ENCODE results near the gene P3H4.

DNA sequence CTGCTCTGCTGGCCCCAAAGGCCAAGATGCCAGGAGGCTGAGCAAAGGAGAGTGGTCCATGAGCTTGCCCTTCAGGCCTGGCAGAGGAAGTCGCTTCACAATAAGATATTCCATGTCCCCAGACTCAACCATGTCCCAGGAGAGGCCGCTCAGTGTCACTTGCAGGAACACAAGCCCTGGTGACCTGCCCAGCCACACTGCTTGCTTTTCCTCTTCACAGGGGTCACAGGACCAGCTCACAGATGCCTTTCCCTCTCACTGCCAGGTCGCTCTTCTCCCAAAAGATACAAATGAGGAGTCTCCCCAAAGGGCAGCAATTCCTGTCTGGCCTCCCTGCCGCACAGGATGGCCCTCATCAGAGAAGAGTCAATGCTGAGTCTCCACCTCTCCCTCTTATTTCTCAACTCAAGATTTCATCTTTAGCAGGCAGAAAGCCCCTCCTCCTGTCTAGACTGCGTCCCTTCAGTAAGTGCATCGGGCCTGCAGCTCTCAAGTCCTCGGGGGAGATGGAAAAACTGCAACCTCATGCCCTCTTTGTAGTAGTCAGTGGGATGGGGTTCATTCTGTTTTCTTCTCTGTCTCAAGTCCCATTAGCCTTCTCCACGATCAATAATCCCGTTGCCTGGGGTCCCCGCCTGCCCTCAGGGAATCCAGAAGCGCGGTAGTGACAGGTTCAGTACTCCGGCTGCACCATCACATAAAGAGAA is 30.2 kb downstream of the P3H4 start:
- TF ChIP-seq CTCF (optimal IDR thresholded peaks at IDR 0.05 in 1 of 3, IDR thresholded peaks at IDR 0.05 in 1 of 3, conservative IDR thresholded peaks at IDR 0.05 in 1 of 3; ENCODE audit: extremely low read depth in 1 of 3, insufficient read depth in 2 of 3, low read length in 3 of 3) (no peak), EZH2 (IDR thresholded peaks at IDR 0.05; ENCODE audit: low read length) (no peak)
